Loucy (cell line): ENCODE results near the gene PIWIL1.

Experiments used
- H2AFZ ChIP-seq: fragments of 200-600 bp; sonication (generic); 2 replicates; pipeline ENCODE4 v1.6.0; 2016; ENCODE audit warnings: antibody characterized with exemption, mild to moderate bottlenecking, low read length, moderate library complexity
- H3F3A ChIP-seq: fragments of 200-600 bp; 2 replicates; pipeline ENCODE4 v1.6.0; 2016; ENCODE audit warnings: antibody characterized with exemption, low read depth, mild to moderate bottlenecking
- H3K27me3 ChIP-seq: fragments of 200-600 bp; sonication (generic); 2 replicates; pipeline ENCODE4 v1.6.1; 2014; ENCODE audit warnings: low read length, mild to moderate bottlenecking; ENCODE audit not compliant: insufficient read depth, poor library complexity, severe bottlenecking
- H3K36me3 ChIP-seq: fragments of 200-600 bp; sonication (generic); 2 replicates; pipeline ENCODE4 v1.6.1; 2016; ENCODE audit warnings: low read length; ENCODE audit not compliant: insufficient read depth
- H3K4me1 ChIP-seq: fragments of 200-600 bp; sonication (generic); 2 replicates; pipeline ENCODE4 v1.5.1; 2014; ENCODE audit warnings: low read length, mild to moderate bottlenecking; ENCODE audit not compliant: insufficient read depth, poor library complexity, severe bottlenecking
- H3K4me2 ChIP-seq: fragments of 200-600 bp; sonication (generic); 2 replicates; pipeline ENCODE4 v1.6.0; 2014; ENCODE audit warnings: antibody characterized with exemption, low read length, low read depth, mild to moderate bottlenecking; ENCODE audit not compliant: poor library complexity, severe bottlenecking
- H3K4me3 ChIP-seq: fragments of 200-600 bp; sonication (generic); 2 replicates; pipeline ENCODE4 v1.5.1; 2014; ENCODE audit warnings: low read length, mild to moderate bottlenecking, mixed read lengths; ENCODE audit not compliant: poor library complexity, severe bottlenecking
- H3K79me2 ChIP-seq: fragments of 200-600 bp; sonication (generic); 2 replicates; pipeline ENCODE4 v1.6.1; 2014; ENCODE audit warnings: low read length; ENCODE audit not compliant: insufficient read depth
- H3K9ac ChIP-seq: fragments of 200-600 bp; sonication (generic); 2 replicates; pipeline ENCODE4 v1.6.0; 2014; ENCODE audit warnings: mild to moderate bottlenecking, low read depth, low read length, moderate library complexity; ENCODE audit not compliant: poor library complexity, severe bottlenecking
- H3K9me2 ChIP-seq: fragments of 200-600 bp; sonication (generic); replicated peaks from 2 replicates; pipeline ENCODE4 v1.6.1; 2016; ENCODE audit warnings: low read depth, low read length, mixed read lengths
- H3K9me3 ChIP-seq: fragments of 200-600 bp; sonication (generic); 2 replicates; pipeline ENCODE4 v1.6.1; 2014; ENCODE audit warnings: mild to moderate bottlenecking, antibody characterized with exemption, low read length, low read depth; ENCODE audit not compliant: insufficient read depth
- H4K20me1 ChIP-seq: fragments of 200-600 bp; sonication (generic); 2 replicates; pipeline ENCODE4 v1.6.0; 2014; ENCODE audit warnings: antibody characterized with exemption, low read length, mild to moderate bottlenecking; ENCODE audit not compliant: insufficient read depth, poor library complexity, severe bottlenecking
- CTCF ChIP-seq: fragments of 200-600 bp; sonication (generic); conservative IDR thresholded peaks from 2 replicates; pipeline ENCODE4 v1.5.1; 2014; ENCODE audit warnings: mild to moderate bottlenecking, antibody characterized with exemption, low read length
- EZH2phosphoT487 ChIP-seq: fragments of 200-600 bp; IDR thresholded peaks from 2 replicates; pipeline ENCODE4 v1.6.1; 2018; ENCODE audit warnings: antibody characterized with exemption, mild to moderate bottlenecking, moderate library complexity, borderline replicate concordance

Gene PIWIL1

GRCh38 chr12:130356222-130356621, 18.5 kb downstream of the PIWIL1 start:
- Histone ChIP-seq H3K9ac (no peak overlapping the region), H3K27me3 (no peaks in the 10 kb centered on the region), H3K9me3 (no peaks in the 10 kb centered on the region), H2AFZ (no peak overlapping the region), H3K36me3 (no peaks in the 10 kb centered on the region), H3K79me2 (no peaks in the 10 kb centered on the region), H3K9me2 (no peaks in the 10 kb centered on the region), H3K4me3 (no peak overlapping the region), H3K4me1 (no peaks in the 10 kb centered on the region), H3F3A (no peaks in the 10 kb centered on the region), H4K20me1 (no peaks in the 10 kb centered on the region), H3K4me2 (no peak overlapping the region)
- no peak for TF ChIP-seq EZH2phosphoT487
- no peak for TF ChIP-seq CTCF

GRCh38 chr12:130357241-130357640, 19.6 kb downstream of the PIWIL1 start:
- Histone ChIP-seq H3K79me2 (no peaks in the 10 kb centered on the region), H3K4me2 (no peak overlapping the region), H3K4me1 (no peaks in the 10 kb centered on the region), H4K20me1 (no peaks in the 10 kb centered on the region), H3K27me3 (no peaks in the 10 kb centered on the region), H3K9me3 (no peaks in the 10 kb centered on the region), H2AFZ (no peak overlapping the region), H3F3A (no peaks in the 10 kb centered on the region), H3K9ac (no peak overlapping the region), H3K36me3 (no peaks in the 10 kb centered on the region), H3K4me3 (no peak overlapping the region), H3K9me2 (no peaks in the 10 kb centered on the region)
- TF ChIP-seq EZH2phosphoT487 (no peak), CTCF (no peak)

GRCh38 chr12:130357729-130358330, 20.1 kb downstream of the PIWIL1 start:
- Histone ChIP-seq H3K4me3 (no peak overlapping the region), H3K4me1 (no peaks in the 10 kb centered on the region), H3F3A (no peaks in the 10 kb centered on the region), H3K79me2 (no peaks in the 10 kb centered on the region), H2AFZ (no peak overlapping the region), H3K36me3 (no peaks in the 10 kb centered on the region), H3K27me3 (no peaks in the 10 kb centered on the region), H3K9me3 (no peaks in the 10 kb centered on the region), H4K20me1 (no peaks in the 10 kb centered on the region), H3K4me2 (no peak overlapping the region), H3K9me2 (no peaks in the 10 kb centered on the region), H3K9ac (no peak overlapping the region)
- TF ChIP-seq CTCF (no peak), EZH2phosphoT487 (no peak)
